Left colon (tissue), 2 donors: ENCODE results near the gene RBM17. TPM values are rescaled to one million over a fixed set of nuclear protein-coding genes. Genes with fewer than 3 reads are reported as not detected.
"Not testable (repeated sequence)": the region's sequence is repeated elsewhere in the genome, so short reads cannot be mapped to it uniquely, and the experiment has no call there.

ENCODE experiments used
- ATAC-seq: fragments of 200-7000 bp; cut with Tn5 transposase; one replicate; pipeline ENCODE4 v1.9.1; 2020; ENCODE audit warnings: mild to moderate bottlenecking, moderate library complexity
- DNase-seq, 2 donors: peaks; one replicate each; pipeline ENCODE4 v3.0.0-alpha.2; 2020
- intact Hi-C, 2 donors: fragments of 100-400 bp; cut with DNase I in 1 of 2; cut with micrococcal nuclease in 1 of 2; formaldehyde crosslinking; loops; one replicate each; pipeline versions ENCODE4 v1.11.2 to v1.14.0; 2022; cut with DNase I, micrococcal nuclease
- total RNA-seq, 2 donors: library from RNA; stranded (reverse); fragmentation: NEBNext Ultra II Directional; extraction: Animal tissue kit (Norgen Biotek cat#: 25700); gene quantifications; one replicate each; pipeline ENCODE4 v1.2.1, GENCODE V29; 2021
- donor health status: DM: no; HTN: no; CAD: no.
- donor health status: DM: yes; HTN: yes; CAD: no.

RBM17 gene
- total RNA-seq, 2 donors from 2014 or later, result 71.7 to 90.7 TPM

- intact Hi-C loops, result no loop called here
- DNase-seq, result peak; percentile 60 to 71
- peak; percentile 54 for ATAC-seq
Measured at GRCh38 chr10:6053816-6054631, 34.8 kb upstream of the RBM17 start.

- intact Hi-C loops, result no loop called here
- DNase-seq, result no peak
- no peak for ATAC-seq
Measured at GRCh38 chr10:6054884-6055283, 34.0 kb upstream of the RBM17 start.

- no peak for ATAC-seq
- DNase-seq, result no peak
- intact Hi-C loops, result no loop called here
Measured at GRCh38 chr10:6055929-6056328, 32.9 kb upstream of the RBM17 start.

GRCh38 chr10:6056411-6057135 lies 32.3 kb upstream of the RBM17 start:
- intact Hi-C loops, result no loop called here
- ATAC-seq (no peak), DNase-seq (no peak)

- no peak for DNase-seq
- no peak for ATAC-seq
- intact Hi-C loops, result no loop called here
Measured at GRCh38 chr10:6058682-6059475, 30.0 kb upstream of the RBM17 start.

- no peak for DNase-seq
- intact Hi-C loops, result no loop called here
Measured at GRCh38 chr10:6059506-6059905, 29.3 kb upstream of the RBM17 start.

GRCh38 chr10:6061056-6061455 lies 27.8 kb upstream of the RBM17 start:
- intact Hi-C loops, result no loop called here
- DNase-seq, result no peak
- ATAC-seq, result no peak

More at GRCh38 chr10:6059506-6059905, 29.3 kb upstream of the RBM17 start:
- no peak for ATAC-seq

- no peak for ATAC-seq
- peak in 1 of 2 donors; percentile 33 for DNase-seq
- intact Hi-C loops, result no loop called here
Measured at GRCh38 chr10:6062101-6062771, 26.6 kb upstream of the RBM17 start, which contains the start of gene IL2RA. Gene IL2RA, minus strand, starts transcription at chr10:6062367. Its CDS starts 216 bp downstream, at chr10:6062151.

GRCh38 chr10:6064119-6064518 lies 24.7 kb upstream of the RBM17 start:
- ATAC-seq (no peak), DNase-seq (no peak)
- intact Hi-C loops, result no loop called here

GRCh38 chr10:6064726-6065125 lies 24.1 kb upstream of the RBM17 start:
- intact Hi-C loops, ATAC-seq, DNase-seq: not testable (repeated sequence)

- ATAC-seq (no peak), DNase-seq (no peak)
- intact Hi-C loops, result no loop called here
Measured at GRCh38 chr10:6065406-6065805, 23.4 kb upstream of the RBM17 start.

- DNase-seq, result no peak
- ATAC-seq, result no peak
- intact Hi-C loops, result no loop called here
Measured at GRCh38 chr10:6065835-6066234, 23.0 kb upstream of the RBM17 start.

- intact Hi-C loops, result no loop called here
- DNase-seq (no peak), ATAC-seq (no peak)
Measured at GRCh38 chr10:6067457-6067856, 21.4 kb upstream of the RBM17 start.

- no peak for ATAC-seq
- DNase-seq, result no peak
- intact Hi-C loops, result no loop called here
Measured at GRCh38 chr10:6068006-6068405, 20.8 kb upstream of the RBM17 start.

GRCh38 chr10:6068422-6068821 lies 20.4 kb upstream of the RBM17 start:
- ATAC-seq (no peak), DNase-seq (peak in 1 of 2 donors; percentile 29)
- intact Hi-C loops, result no loop called here

GRCh38 chr10:6069081-6069931 lies 19.5 kb upstream of the RBM17 start:
- ATAC-seq, result no peak
- intact Hi-C loops, result no loop called here
- DNase-seq, result no peak

GRCh38 chr10:6070660-6071059 lies 18.2 kb upstream of the RBM17 start:
- intact Hi-C loops, result no loop called here
- ATAC-seq (no peak), DNase-seq (no peak)
